CD4-positive, alpha-beta T cell treated with Interleukin-12 subunit alpha and Interleukin-12 subunit beta, for 1 hour (primary cell): Measurements from ENCODE around the gene VSTM2L.

ENCODE experiments used
- DNase-seq: peaks from one replicate; pipeline ENCODE4 v3.0.0-alpha.2; 2020

VSTM2L gene

GRCh38 chr20:37991157-37991866, 88.4 kb downstream of the VSTM2L start:
- no peak for DNase-seq

- DNase-seq: no peak
These were observed 89.0 kb downstream of the VSTM2L start for GRCh38 chr20:37991908-37992307.

- DNase-seq: peak; percentile 9
These were observed 90.0 kb downstream of the VSTM2L start for GRCh38 chr20:37992802-37993409.

- no peak for DNase-seq
These were observed 91.6 kb downstream of the VSTM2L start for GRCh38 chr20:37994512-37994911.
